Body of pancreas (tissue), 4 donors: ENCODE measurements around the gene ZNF862.
"Not testable (repeated sequence)": the region's sequence is repeated elsewhere in the genome, so short reads cannot be mapped to it uniquely, and the experiment has no call there.

Source experiments
- POLR2A ChIP-seq, 3 donors: fragments of 450-650 bp; IDR thresholded peaks; one replicate each; pipeline ENCODE4 v1.6.1; 2016; ENCODE audit warnings: antibody characterized with exemption in 3 of 3, mild to moderate bottlenecking in 2 of 3
- TF ChIP-seq, protein P1 (sequence below), 7 experiments: fragments of 450-650 bp in 4 of 7; fragments of 200-600 bp in 3 of 7; sonication (generic) in 3 of 7; IDR thresholded peaks; one replicate each; pipeline ENCODE4 v1.5.1; 2016 to 2019; ENCODE audit warnings: antibody characterized with exemption in 7 of 7

DNA sequence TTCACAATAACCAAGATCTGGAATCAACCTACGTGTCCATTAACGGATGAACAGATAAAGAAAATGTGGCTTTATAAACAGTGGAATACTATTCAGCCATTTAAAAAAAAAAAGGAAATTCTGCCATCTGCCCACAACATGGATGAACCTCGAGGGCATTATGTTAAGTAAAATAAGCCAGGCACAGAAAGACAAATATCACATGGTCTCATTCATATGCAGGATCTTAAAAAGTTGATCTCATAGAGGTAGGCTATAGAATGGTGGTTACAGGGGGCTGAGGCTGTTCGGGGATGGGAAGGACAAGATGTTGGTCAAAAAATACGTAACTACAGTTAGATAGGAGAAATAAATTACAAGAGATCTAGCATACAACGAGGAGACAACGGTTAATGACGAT, 56.8 kb downstream of the ZNF862 start:
- TF ChIP-seq, protein P1, sequence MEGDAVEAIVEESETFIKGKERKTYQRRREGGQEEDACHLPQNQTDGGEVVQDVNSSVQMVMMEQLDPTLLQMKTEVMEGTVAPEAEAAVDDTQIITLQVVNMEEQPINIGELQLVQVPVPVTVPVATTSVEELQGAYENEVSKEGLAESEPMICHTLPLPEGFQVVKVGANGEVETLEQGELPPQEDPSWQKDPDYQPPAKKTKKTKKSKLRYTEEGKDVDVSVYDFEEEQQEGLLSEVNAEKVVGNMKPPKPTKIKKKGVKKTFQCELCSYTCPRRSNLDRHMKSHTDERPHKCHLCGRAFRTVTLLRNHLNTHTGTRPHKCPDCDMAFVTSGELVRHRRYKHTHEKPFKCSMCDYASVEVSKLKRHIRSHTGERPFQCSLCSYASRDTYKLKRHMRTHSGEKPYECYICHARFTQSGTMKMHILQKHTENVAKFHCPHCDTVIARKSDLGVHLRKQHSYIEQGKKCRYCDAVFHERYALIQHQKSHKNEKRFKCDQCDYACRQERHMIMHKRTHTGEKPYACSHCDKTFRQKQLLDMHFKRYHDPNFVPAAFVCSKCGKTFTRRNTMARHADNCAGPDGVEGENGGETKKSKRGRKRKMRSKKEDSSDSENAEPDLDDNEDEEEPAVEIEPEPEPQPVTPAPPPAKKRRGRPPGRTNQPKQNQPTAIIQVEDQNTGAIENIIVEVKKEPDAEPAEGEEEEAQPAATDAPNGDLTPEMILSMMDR (IDR thresholded peaks at IDR 0.05): not testable (repeated sequence)
- TF ChIP-seq POLR2A (IDR thresholded peaks at IDR 0.05): not testable (repeated sequence)
